B cell (primary cell): ENCODE data around the gene EPAS1.

Source experiments
- CTCF ChIP-seq: fragments of 200-600 bp; IDR thresholded peaks from one replicate; pipeline ENCODE4 v1.8.0; 2022; ENCODE audit warnings: antibody characterized with exemption, mild to moderate bottlenecking
- EZH2 ChIP-seq: IDR thresholded peaks from 2 replicates; pipeline ENCODE4 v1.6.1; 2012; ENCODE audit warnings: borderline replicate concordance, low read depth, mild to moderate bottlenecking, moderate library complexity, low read length; ENCODE audit not compliant: insufficient read depth, poor library complexity, severe bottlenecking

GRCh38 chr2:46276642-46277041 lies 20.6 kb upstream of the EPAS1 start:
- TF ChIP-seq CTCF (no peak), EZH2 (no peak)
